GM18873 (cell line): Measurements from ENCODE around the gene SIN3A.
"Not testable (repeated sequence)": the region's sequence is repeated elsewhere in the genome, so short reads cannot be mapped to it uniquely, and the experiment has no call there.

Source experiments
- ATAC-seq: cut with Tn5 transposase; IDR thresholded peaks from one replicate; pipeline ENCODE4 v1.9.1; 2021; ENCODE audit warnings: mild to moderate bottlenecking, moderate library complexity, moderate number of reproducible peaks; ENCODE audit not compliant: unreplicated experiment, low FRiP score

SIN3A gene

DNA sequence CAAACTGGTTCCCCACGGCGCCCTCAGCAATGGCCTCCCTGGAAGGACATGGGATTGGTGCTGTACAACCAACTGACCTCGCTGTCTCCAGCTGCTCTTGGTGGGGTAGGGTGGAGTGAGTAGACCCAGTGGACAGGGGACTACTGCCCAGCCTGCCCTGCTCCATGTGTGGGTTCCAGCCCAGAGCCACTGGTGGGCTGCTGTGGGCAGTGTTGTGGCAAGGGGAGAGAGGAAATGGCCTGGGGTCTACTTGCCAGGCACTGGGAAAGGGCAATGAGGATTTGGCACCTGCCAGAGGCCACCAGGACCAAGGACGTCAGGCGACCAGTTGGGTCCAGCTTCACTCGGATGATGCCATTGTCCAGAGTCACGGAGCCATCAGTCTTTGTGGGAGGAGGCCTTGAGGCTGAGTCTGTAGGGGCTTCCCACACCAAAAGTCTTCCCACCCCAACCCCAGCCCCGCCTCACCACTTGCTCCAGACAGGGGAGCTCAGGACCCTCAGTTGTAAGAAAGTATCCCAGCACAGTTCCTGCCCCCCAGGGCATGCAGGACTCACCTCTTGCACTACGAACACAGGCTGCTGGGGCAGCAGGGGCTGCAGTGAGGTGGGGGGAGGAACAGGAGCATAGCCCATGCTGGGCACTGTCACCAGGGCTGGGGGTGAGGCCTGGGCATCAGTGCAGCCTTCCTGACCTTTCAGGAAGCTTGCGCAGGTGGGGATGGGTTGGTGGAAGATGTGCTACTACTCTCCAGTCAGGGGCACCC, 92.5 kb downstream of the SIN3A start:
- ATAC-seq, result no peak

DNA sequence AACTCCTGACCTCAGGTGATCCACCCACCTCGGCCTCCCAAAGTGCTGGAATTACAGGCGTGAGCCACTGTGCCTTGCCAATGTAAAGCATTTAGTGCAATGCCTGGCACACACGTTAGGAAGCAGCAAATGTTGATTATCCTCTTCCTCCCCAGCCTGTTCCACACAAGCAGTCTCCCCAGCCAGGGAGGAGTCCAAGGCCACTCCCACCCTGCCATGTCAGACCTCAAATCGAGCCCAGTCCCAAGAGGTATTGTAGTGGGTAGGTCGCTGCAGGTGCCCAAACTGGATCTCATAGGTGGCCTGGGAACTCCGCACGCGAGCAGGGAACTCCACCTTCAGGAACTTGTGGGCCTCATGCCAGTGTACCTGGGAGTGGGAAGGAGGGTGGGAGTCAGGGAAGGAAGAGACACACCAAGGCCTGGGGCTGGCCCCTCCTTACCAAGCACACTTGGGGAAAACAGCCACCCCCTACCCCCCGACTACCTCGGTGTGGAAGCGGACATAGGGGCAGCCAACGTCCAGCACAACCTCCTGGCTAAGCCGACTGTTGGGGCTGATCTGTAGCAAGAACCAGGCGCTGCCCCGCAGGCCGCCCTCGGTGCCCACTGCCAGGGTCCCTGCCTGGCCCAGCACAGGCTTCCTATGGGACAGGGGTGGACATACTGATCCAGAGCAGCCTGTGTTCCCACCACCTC, 93.4 kb downstream of the SIN3A start:
- ATAC-seq, result no peak

DNA sequence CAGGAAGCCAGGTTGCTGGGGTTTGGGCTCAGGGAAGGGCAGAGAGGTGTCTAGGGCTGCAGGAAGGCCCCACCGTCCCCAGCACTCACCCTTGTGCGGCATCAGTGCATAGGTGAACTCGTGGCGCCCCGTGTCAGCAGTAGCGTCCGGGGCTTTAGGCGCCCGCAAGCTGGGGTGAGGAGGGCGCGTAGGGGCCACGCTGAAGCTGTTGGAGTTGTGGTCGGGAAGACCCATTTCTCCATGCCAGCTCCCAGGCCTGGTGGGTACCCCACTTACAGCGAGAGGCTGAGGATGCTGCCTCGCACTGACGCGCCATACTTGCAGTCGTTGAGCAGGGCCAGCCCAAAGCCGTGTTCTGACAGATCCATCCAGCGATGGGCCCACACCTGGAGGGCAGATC, 95.0 kb downstream of the SIN3A start:
- no peak for ATAC-seq

GRCh38 chr15:75356006-75356405, 95.5 kb downstream of the SIN3A start:
- ATAC-seq, result no peak

DNA sequence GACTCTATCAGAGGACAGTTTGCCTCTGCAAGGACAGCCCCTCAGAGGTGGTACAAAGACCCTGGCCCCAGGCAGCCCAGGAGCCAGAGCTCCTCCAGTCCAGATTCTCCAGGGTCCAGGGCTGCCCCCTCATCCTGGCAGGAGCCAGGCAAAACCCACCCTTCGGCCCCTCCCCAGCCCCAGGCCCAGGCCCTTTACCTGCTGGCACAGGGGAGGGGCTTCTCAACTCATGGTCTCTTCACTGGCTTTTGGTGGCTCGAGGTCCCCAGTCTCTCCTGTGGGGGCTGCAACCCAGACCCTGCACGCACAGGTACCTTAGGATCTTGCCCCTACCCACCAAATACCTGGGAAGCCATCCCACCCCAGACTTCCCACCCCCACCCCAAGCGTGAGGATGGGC, 96.1 kb downstream of the SIN3A start:
- ATAC-seq, result no peak

- no peak for ATAC-seq
Measured at GRCh38 chr15:75354454-75354853, 97.0 kb downstream of the SIN3A start.

GRCh38 chr15:75353604-75354003, 97.9 kb downstream of the SIN3A start:
- ATAC-seq, result no peak

DNA sequence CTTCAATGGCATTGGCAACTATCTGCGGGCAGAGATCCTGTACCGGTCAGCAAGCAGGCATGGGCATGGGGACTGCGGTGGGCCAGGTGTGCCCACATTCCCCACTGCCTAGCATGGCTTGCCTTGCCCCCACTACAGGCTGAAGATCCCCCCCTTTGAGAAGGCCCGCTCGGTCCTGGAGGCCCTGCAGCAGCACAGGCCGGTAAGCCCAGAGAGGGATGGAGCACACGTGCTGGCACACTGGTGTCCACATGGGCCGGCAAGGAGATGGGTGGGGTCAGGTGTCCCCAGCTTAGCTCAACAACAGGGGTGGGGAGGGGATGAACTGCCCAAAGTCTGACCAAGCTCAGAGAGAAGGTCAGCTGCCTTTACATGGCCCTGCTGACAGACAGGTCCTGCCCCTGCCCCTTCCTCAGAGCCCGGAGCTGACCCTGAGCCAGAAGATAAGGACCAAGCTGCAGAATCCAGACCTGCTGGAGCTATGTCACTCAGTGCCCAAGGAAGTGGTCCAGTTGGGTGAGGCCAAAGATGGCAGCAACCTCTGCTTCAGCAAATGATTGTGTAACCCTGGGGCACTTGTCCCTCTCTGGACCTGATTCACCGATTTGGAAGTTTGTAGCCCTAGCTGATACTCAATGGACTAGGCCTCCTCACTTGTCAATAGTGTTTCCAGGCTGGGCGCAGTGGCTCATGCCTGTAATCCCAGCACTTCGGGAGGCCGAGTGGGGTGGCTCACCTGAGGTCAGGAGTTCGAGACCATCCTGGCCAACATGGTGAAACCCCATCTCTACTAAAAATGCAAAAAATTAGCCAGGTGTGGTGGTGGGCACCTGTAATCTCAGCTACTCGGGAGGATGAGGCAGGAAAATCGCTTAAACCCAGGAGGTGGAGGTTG, 99.1 kb downstream of the SIN3A start:
- no peak for ATAC-seq

DNA sequence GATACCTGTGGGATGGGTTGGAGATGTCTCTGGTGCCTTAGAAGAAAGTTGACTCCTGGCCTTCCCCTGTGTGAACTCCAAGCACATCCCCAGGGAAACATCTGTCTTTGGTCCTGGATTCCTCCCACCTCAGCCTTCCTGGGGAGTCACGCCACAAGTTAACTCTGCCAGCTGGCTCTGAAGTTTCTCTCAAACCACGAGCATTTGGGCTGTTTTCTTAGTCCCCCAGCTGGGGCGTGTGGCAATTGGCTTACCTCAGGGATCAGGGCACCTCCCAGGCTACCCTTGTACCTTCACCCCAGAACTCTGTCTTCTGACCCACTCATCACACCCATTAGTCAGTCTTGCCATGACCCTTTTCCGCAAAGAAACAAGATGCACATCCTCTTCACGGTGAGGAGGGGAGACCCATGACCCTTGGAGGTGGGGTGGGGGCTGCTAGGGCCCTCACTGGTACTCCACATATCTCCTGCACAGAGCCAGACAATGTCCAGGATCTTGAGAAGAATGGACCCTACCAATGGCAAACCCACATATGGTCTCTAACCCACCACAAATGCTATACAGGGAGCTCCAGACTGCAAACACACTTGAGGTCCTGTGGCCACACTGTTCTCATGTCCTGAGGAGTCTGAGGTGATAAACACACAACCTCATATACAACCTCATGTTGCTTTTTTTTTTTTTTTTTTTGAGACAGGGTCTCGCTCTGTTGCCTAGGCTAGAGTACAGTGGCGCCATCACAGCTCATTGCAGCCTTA, 100.7 kb downstream of the SIN3A start:
- no peak for ATAC-seq

DNA sequence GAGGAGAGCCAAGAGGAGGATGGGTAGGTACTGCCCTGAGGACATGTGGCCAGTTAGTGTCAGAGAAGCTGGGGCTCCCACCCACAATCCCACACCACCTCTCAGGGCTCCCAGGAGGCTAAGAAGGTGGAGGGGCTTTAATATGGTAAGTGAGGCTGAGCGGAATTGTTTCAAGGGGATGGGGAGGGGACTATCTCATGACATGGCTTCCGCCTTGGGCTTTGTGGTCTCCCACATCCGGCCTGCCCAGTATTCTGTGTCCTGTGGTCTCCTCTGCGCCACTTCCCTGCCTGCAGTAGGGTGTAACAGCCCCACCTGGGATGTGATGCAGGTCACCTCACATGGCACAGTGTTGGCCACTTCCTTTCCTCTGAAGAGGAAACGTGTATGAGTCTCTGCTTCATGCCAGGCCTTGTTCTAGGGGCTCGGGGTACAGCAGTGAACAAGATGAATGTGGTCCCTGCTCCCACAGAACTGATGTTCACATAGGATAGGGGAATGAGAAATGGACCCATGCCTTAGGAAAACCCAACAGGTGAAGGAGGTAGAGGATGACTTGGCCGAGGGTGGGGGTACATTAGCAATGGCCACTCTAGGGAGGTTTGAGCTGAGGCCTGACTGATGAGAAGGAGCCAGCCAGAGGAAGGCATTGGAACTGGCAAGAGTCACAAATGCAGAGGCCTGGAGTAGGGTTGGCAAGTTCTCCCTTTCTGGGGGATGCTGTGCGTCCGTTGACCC, 101.5 kb downstream of the SIN3A start:
- ATAC-seq, result no peak

GRCh38 chr15:75349351-75349669, 102.2 kb downstream of the SIN3A start:
- not testable (repeated sequence) for ATAC-seq

- ATAC-seq, result no peak
Measured at GRCh38 chr15:75348562-75349350, 102.7 kb downstream of the SIN3A start.

DNA sequence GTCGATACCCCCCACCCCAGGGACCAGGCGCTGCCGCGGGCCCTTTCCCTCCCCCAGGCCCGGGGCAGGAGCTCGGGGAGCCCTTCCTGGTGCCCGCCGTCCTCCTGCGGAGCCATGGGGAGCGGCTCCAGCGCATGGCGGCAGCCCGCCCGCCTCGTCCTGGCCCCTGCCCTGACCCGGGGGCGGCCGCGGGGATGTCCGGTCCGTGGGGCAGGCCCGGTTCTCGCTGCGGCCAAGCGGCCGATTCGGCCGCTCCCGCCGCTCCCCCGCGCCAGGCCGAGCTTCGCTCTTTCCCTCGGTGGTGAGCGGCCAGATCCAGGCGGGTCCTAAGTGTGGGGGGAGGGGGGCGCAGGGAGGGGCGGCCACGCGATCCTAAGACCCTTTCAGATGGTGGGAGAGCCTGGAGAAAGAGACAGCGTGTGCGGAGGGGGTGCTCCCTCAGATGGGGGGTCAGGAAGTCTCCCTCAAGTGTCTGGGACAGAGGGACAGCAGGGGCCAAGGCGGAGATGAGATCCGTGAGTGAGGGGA, 103.4 kb downstream of the SIN3A start:
- ATAC-seq, result no peak

- peak; percentile 42 for ATAC-seq
Measured at GRCh38 chr15:75347222-75348033, 104.1 kb downstream of the SIN3A start.

GRCh38 chr15:75346796-75347221, 104.7 kb downstream of the SIN3A start, which contains the start of gene NEIL1:
TSS of gene NEIL1 (plus strand) at chr15:75347039. CDS start at chr15:75348906, 1,867 bp downstream.
- no peak for ATAC-seq

DNA sequence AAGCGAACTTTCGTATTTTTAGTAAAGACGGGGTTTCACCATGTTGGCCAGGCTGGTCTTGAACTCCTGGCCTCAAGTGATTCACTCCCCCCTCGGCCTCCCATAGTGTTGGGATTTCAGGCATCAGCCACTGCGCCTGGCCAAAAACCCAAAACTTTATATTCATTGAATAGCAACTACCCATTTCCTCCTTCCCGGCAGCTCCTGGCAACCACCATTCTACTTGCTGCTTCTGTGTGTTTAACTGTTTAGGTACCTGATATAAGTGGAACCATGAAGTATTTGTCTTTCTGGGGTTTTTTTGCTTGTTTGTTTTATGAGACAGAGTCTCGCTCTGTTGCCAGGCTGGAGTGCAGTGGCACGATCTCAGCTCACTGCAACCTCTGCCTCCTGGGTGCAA, 107.5 kb downstream of the SIN3A start:
- not testable (repeated sequence) for ATAC-seq

- no peak for ATAC-seq
Measured at GRCh38 chr15:75342221-75342620, 109.3 kb downstream of the SIN3A start.
